ENCODE results near the gene USP12.

USP12 gene

GRCh38 chr13:27055526-27055925 lies 116.1 kb downstream of the USP12 start:
- Histone ChIP-seq H3K4me3 (ENCODE audit: low read length) (no peak overlapping the region), H3K27me3 (ENCODE audit: control insufficient read depth, insufficient read depth, low read length) (no peaks in the 10 kb centered on the region), H3K9ac (ENCODE audit: low read depth, low read length) (no peak overlapping the region), H3K4me1 (ENCODE audit: control insufficient read depth, insufficient read depth, low read length) (peaks cover 21% of the 10 kb centered on the region), H3K4me2 (ENCODE audit: low read length) (no peak overlapping the region), H3K36me3 (ENCODE audit: insufficient read depth, low read length) (no peaks in the 10 kb centered on the region), H3K9me3 (replicated peaks; ENCODE audit: low read length) (no peaks in the 10 kb centered on the region)

GRCh38 chr13:27054760-27055159 lies 116.9 kb downstream of the USP12 start:
- H3K9me3 ChIP-seq (replicated peaks; ENCODE audit: low read length): no peaks in the 10 kb centered on the region
- no peak overlapping the region for H3K9ac ChIP-seq (ENCODE audit: low read depth, low read length)
- H3K36me3 ChIP-seq (ENCODE audit: insufficient read depth, low read length): no peaks in the 10 kb centered on the region
- no peak overlapping the region for H3K4me3 ChIP-seq (ENCODE audit: low read length)
- H3K27me3 ChIP-seq (ENCODE audit: control insufficient read depth, insufficient read depth, low read length): no peaks in the 10 kb centered on the region
- H3K4me1 ChIP-seq (ENCODE audit: control insufficient read depth, insufficient read depth, low read length): peaks cover 21% of the 10 kb centered on the region
- no peak overlapping the region for H3K4me2 ChIP-seq (ENCODE audit: low read length)

- Histone ChIP-seq H3K27me3 (ENCODE audit: control insufficient read depth, insufficient read depth, low read length) (no peaks in the 10 kb centered on the region), H3K4me2 (ENCODE audit: low read length) (peak overlapping the region; percentile 62), H3K4me1 (ENCODE audit: control insufficient read depth, insufficient read depth, low read length) (peaks cover 21% of the 10 kb centered on the region), H3K4me3 (ENCODE audit: low read length) (peak overlapping the region; percentile 29), H3K36me3 (ENCODE audit: insufficient read depth, low read length) (no peaks in the 10 kb centered on the region), H3K9ac (ENCODE audit: low read depth, low read length) (no peak overlapping the region), H3K9me3 (replicated peaks; ENCODE audit: low read length) (no peaks in the 10 kb centered on the region)
These were observed 117.6 kb downstream of the USP12 start for GRCh38 chr13:27053902-27054595.

- Histone ChIP-seq H3K4me1 (ENCODE audit: control insufficient read depth, insufficient read depth, low read length) (peaks cover 21% of the 10 kb centered on the region), H3K9ac (ENCODE audit: low read depth, low read length) (no peak overlapping the region), H3K9me3 (replicated peaks; ENCODE audit: low read length) (no peaks in the 10 kb centered on the region), H3K27me3 (ENCODE audit: control insufficient read depth, insufficient read depth, low read length) (no peaks in the 10 kb centered on the region), H3K36me3 (ENCODE audit: insufficient read depth, low read length) (no peaks in the 10 kb centered on the region), H3K4me2 (ENCODE audit: low read length) (peak overlapping the region; percentile 62), H3K4me3 (ENCODE audit: low read length) (no peak overlapping the region)
These were observed 118.3 kb downstream of the USP12 start for GRCh38 chr13:27053210-27053884.

GRCh38 chr13:27052551-27053208 lies 118.9 kb downstream of the USP12 start:
- H3K4me3 ChIP-seq (ENCODE audit: low read length): no peak overlapping the region
- H3K9ac ChIP-seq (ENCODE audit: low read depth, low read length): no peak overlapping the region
- H3K4me2 ChIP-seq (ENCODE audit: low read length): no peak overlapping the region
- H3K4me1 ChIP-seq (ENCODE audit: control insufficient read depth, insufficient read depth, low read length): peaks cover 21% of the 10 kb centered on the region
- no peaks in the 10 kb centered on the region for H3K9me3 ChIP-seq (replicated peaks; ENCODE audit: low read length)
- H3K36me3 ChIP-seq (ENCODE audit: insufficient read depth, low read length): no peaks in the 10 kb centered on the region
- no peaks in the 10 kb centered on the region for H3K27me3 ChIP-seq (ENCODE audit: control insufficient read depth, insufficient read depth, low read length)

GRCh38 chr13:27047081-27047480 lies 124.5 kb downstream of the USP12 start:
- Histone ChIP-seq H3K27me3 (ENCODE audit: control insufficient read depth, insufficient read depth, low read length) (no peaks in the 10 kb centered on the region), H3K9me3 (replicated peaks; ENCODE audit: low read length) (no peaks in the 10 kb centered on the region), H3K36me3 (ENCODE audit: insufficient read depth, low read length) (no peaks in the 10 kb centered on the region), H3K4me3 (ENCODE audit: low read length) (no peak overlapping the region), H3K9ac (ENCODE audit: low read depth, low read length) (no peak overlapping the region), H3K4me2 (ENCODE audit: low read length) (no peak overlapping the region), H3K4me1 (ENCODE audit: control insufficient read depth, insufficient read depth, low read length) (peaks cover 9% of the 10 kb centered on the region)

GRCh38 chr13:27044837-27045570 lies 126.6 kb downstream of the USP12 start:
- H3K4me2 ChIP-seq (ENCODE audit: low read length): no peak overlapping the region
- H3K9ac ChIP-seq (ENCODE audit: low read depth, low read length): no peak overlapping the region
- H3K4me1 ChIP-seq (ENCODE audit: control insufficient read depth, insufficient read depth, low read length): peaks cover 9% of the 10 kb centered on the region
- no peaks in the 10 kb centered on the region for H3K9me3 ChIP-seq (replicated peaks; ENCODE audit: low read length)
- H3K36me3 ChIP-seq (ENCODE audit: insufficient read depth, low read length): no peaks in the 10 kb centered on the region
- H3K4me3 ChIP-seq (ENCODE audit: low read length): no peak overlapping the region
- H3K27me3 ChIP-seq (ENCODE audit: control insufficient read depth, insufficient read depth, low read length): no peaks in the 10 kb centered on the region

- Histone ChIP-seq H3K9ac (ENCODE audit: low read depth, low read length) (peak overlapping the region; percentile 42), H3K36me3 (ENCODE audit: insufficient read depth, low read length) (no peaks in the 10 kb centered on the region), H3K4me3 (ENCODE audit: low read length) (no peak overlapping the region), H3K27me3 (ENCODE audit: control insufficient read depth, insufficient read depth, low read length) (no peaks in the 10 kb centered on the region), H3K4me2 (ENCODE audit: low read length) (peak overlapping the region; percentile 56), H3K4me1 (ENCODE audit: control insufficient read depth, insufficient read depth, low read length) (peaks cover 14% of the 10 kb centered on the region), H3K9me3 (replicated peaks; ENCODE audit: low read length) (no peaks in the 10 kb centered on the region)
These were observed 128.6 kb downstream of the USP12 start for GRCh38 chr13:27043013-27043412.

- no peaks in the 10 kb centered on the region for H3K27me3 ChIP-seq (ENCODE audit: control insufficient read depth, insufficient read depth, low read length)
- H3K4me1 ChIP-seq (ENCODE audit: control insufficient read depth, insufficient read depth, low read length): peaks cover 22% of the 10 kb centered on the region
- no peak overlapping the region for H3K9ac ChIP-seq (ENCODE audit: low read depth, low read length)
- H3K36me3 ChIP-seq (ENCODE audit: insufficient read depth, low read length): no peaks in the 10 kb centered on the region
- no peaks in the 10 kb centered on the region for H3K9me3 ChIP-seq (replicated peaks; ENCODE audit: low read length)
- H3K4me2 ChIP-seq (ENCODE audit: low read length): no peak overlapping the region
- H3K4me3 ChIP-seq (ENCODE audit: low read length): no peak overlapping the region
These were observed 130.3 kb downstream of the USP12 start for GRCh38 chr13:27041341-27041740.

- H3K36me3 ChIP-seq (ENCODE audit: insufficient read depth, low read length): no peaks in the 10 kb centered on the region
- no peak overlapping the region for H3K4me3 ChIP-seq (ENCODE audit: low read length)
- no peaks in the 10 kb centered on the region for H3K27me3 ChIP-seq (ENCODE audit: control insufficient read depth, insufficient read depth, low read length)
- no peak overlapping the region for H3K4me2 ChIP-seq (ENCODE audit: low read length)
- H3K4me1 ChIP-seq (ENCODE audit: control insufficient read depth, insufficient read depth, low read length): peaks cover 27% of the 10 kb centered on the region
- H3K9me3 ChIP-seq (replicated peaks; ENCODE audit: low read length): no peaks in the 10 kb centered on the region
- H3K9ac ChIP-seq (ENCODE audit: low read depth, low read length): no peak overlapping the region
These were observed 130.8 kb downstream of the USP12 start for GRCh38 chr13:27040826-27041108.

GRCh38 chr13:27039171-27039701 lies 132.4 kb downstream of the USP12 start:
- Histone ChIP-seq H3K4me1 (ENCODE audit: control insufficient read depth, insufficient read depth, low read length) (peaks cover 27% of the 10 kb centered on the region), H3K9me3 (replicated peaks; ENCODE audit: low read length) (no peaks in the 10 kb centered on the region), H3K4me2 (ENCODE audit: low read length) (no peak overlapping the region), H3K27me3 (ENCODE audit: control insufficient read depth, insufficient read depth, low read length) (no peaks in the 10 kb centered on the region), H3K4me3 (ENCODE audit: low read length) (no peak overlapping the region), H3K9ac (ENCODE audit: low read depth, low read length) (no peak overlapping the region), H3K36me3 (ENCODE audit: insufficient read depth, low read length) (no peaks in the 10 kb centered on the region)

Measured in skeletal muscle satellite cell (primary cell).